ENCODE measurements around the gene CPSF6.
"Not testable (repeated sequence)": the region's sequence is repeated elsewhere in the genome, so short reads cannot be mapped to it uniquely, and the experiment has no call there.

The CPSF6 gene

DNA sequence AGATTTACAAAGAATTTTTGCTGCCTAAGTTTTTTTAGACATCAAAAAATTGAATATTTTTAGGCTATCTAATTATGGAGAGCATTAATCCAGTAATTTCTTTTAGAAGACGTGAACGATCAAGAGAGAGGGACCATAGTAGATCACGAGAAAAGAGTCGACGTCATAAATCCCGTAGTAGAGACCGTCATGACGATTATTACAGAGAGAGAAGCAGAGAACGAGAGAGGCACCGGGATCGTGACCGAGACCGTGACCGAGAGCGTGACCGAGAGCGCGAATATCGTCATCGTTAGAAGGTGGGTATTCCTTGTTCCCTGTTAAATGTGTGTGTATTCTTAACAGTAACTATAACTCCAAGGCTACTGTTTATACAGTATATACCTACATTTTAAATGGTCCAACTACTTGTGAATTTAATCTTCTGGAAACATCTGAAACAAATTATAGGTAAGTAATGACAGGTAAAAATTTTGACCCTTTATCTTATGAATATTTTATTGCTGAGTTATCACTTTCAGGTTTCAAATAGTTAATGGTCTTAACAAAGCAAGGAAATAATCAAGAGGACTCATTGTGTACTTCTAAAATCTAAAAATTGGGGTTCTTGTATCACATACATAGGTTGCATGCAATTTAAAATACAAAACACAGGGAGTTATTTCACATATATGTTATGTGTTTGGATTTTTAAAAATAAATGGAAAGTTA, 23.1 kb downstream of the CPSF6 start:
- DNase-seq = no peak

- DNase-seq = no peak
Measured at GRCh38 chr12:69265205-69265604, 25.8 kb downstream of the CPSF6 start.

GRCh38 chr12:69265633-69266032, 26.3 kb downstream of the CPSF6 start:
- DNase-seq = not testable (repeated sequence)

GRCh38 chr12:69266036-69266635, 26.8 kb downstream of the CPSF6 start:
- no peak for DNase-seq

DNA sequence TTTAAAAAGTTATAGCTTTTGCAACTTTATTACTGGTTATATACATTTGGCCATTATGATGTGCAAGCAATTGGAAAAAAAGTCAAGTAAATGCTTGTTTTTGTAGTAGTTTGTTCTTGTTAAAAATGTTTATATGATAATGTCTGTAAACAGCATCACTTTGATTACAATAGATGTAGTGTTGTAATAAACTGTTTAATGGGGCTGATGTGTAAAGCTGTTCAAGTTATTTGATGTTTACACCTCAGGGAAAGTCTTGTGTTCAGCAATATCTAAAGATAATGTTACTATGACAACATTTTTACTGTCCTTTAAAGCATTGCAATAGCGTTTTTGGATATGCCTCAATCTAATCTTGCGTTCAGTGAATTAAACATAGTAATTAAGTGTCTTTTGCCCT, 30.4 kb downstream of the CPSF6 start:
- DNase-seq = no peak

DNA sequence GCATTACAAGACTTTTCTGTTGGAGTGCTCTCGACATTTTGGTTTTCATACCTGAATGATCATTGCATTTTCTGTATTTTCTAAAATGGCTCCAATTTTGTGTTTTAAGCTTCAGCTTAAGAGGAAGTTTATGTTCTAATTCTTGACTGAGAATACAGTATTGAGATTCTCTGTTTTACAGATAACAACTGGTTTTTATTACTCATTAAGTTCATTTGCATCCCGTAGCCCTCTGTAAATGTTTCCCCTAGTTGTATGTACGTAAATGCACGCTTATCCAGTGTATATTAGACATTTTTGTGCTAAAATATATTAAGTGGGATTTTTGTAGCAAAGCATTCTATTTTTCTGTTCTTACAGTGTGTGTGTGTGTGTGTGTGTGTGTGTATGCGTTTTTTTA, 33.1 kb downstream of the CPSF6 start:
- no peak for DNase-seq

DNA sequence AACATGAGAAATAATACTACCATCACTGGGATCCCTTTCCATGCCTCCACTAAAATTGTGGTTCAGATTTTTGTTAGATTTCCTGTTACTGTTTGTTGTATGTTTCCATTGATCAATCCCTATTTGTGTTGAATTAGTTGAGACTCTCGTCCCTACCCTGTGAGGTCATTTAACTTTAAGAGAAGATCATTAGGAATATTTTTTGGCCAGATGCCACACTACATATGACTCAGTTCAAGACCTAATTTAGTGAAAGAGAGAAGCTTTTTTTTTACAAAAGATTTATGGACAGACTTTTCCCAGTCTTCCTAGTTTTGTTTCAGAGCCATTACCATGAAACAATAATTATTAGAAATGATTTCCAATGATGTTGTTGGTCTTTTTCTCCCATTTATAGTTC, 35.5 kb downstream of the CPSF6 start:
- DNase-seq = no peak

DNA sequence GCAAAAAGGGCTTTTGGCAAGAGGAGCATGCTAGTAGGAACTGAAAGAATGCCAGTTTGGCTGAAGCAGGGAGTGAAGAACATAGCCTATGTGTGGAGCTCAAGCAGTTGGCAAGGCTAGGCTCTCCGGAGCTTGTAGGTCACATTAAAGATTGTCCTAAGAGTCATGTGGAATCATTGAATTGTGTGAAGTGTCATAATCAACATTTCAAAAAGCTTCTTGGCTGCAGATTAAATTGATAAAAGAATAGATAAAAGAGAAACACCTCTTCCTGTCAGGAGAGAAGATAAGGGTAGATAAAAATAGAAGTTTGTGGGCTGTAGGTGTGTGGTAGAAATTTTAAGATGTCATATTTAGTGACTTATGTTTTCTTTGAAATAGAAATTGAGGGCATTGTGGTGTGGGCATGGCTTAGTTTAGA, 36.1 kb downstream of the CPSF6 start:
- no peak for DNase-seq

- no peak for DNase-seq
Measured at GRCh38 chr12:69278814-69279782, 39.7 kb downstream of the CPSF6 start.

DNA sequence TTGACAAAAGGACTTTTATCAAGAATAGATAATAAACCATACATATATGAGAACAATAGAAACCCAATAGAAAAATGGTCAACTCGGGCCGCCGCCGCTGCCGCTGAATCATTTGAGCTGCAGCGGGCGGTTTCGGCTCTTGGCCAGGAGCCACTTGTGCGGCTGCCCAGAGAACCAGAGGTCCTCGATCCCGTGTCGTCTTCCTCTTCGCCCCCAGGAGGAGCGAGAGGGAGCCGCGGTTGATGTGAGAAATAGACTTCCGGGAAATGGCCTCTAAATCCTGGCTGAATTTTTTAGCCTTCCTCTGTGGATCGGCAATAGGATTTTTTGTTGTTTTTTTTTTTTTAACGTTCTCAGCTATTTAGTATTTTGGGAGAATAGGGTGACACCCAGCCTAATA, 44.8 kb downstream of the CPSF6 start:
- peak; percentile 72 for DNase-seq

DNA sequence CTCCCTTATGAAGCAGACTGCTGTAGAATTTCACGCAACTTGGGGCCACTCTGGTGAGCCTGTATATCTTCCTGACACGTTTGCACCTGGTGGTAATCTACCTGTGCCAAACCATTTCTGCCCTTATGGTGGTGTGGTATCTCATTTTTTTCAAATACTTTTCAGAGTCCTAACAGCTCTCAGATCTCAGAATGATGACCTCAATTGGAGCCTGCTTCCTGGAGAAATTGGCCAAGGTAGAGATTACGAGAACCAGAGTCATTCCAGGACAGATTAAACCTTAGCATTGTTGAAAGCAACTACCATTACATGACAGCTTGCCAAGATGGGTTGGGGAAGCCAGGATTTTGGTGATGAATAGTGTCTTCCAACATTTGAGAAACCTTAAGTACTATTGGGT, 48.2 kb downstream of the CPSF6 start:
- no peak for DNase-seq

GRCh38 chr12:69290545-69291277, 51.3 kb downstream of the CPSF6 start:
- DNase-seq = peak; percentile 91

DNA sequence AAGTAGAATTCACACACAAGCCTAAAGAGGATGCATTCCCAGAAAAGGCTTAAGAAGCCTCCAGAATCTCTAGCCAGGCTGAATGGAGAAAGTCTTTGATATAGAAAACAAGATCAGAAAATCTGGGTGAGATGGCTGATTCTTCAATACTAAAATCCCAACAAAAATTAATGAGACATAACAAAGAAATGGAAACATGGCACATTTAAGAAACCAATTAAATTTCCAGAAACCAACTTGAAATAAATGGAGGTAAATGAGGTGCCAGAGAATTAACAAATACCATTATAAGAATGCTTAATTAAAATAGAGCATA, 51.9 kb downstream of the CPSF6 start:
- DNase-seq = no peak

GRCh38 chr12:69298133-69298532, 58.8 kb downstream of the CPSF6 start:
- no peak for DNase-seq

GRCh38 chr12:69298947-69299346, 59.6 kb downstream of the CPSF6 start:
- DNase-seq = no peak

DNA sequence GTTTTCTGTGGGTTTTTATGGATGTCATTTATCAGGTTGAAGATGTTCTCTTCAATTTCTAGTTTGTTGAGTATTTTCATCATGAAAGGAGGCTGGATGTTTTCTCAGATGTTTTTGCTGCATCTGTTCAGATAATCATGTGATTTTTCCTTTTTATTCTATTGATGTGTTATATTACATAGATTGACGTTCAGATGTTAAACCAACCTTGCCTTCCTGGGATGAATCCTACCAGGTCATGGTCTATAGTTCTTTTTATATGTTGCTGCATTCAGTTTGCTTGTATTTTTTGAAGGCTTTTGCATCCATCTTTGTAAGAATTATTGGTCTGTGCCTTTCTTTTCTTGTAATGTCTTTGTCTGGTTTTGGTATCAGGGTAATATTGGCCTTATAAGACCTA, 64.9 kb downstream of the CPSF6 start:
- DNase-seq = no peak

DNA sequence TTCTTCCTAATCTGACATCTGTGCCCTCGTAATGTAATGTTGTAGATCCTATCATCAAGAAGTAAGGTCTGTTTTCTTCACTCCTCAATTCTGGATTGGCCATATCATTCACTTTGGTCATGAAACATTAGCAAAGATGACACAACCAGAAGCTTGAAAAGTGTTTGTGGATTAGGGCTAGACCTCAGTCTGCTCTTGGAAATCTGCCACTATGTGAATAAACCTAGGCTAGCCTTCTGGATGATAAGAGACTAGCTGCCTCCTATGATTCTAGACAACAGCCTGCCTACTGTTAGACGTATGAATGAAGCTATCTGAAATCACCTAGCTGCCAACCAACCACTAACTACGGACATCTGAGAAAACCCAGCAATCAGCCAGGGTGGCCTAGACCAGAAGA, 70.1 kb downstream of the CPSF6 start:
- no peak for DNase-seq

- no peak for DNase-seq
Measured at GRCh38 chr12:69313209-69313608, 73.8 kb downstream of the CPSF6 start.

DNA sequence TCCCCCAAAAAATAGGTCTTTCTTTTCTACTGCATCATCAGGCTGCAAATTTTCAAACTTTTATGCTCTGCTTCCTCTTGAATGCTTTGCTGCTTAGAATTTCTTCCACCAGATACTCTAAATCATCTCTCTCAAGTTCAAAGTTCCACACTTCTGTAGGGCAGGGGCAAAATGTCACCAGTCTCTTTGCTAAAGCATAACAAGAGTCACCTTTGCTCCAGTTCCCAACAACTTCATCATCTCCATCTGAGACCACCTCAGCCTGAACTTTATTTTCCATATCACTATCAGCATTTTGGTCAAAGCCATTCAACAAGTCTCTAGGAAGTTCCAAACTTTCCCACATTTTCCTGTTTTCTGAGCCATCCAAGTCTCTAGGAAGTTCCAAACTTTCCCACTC, 77.4 kb downstream of the CPSF6 start:
- DNase-seq = not testable (repeated sequence)

- not testable (repeated sequence) for DNase-seq
Measured at GRCh38 chr12:69317233-69317632, 77.9 kb downstream of the CPSF6 start.

GRCh38 chr12:69318225-69318624, 78.9 kb downstream of the CPSF6 start:
- DNase-seq = no peak

- no peak for DNase-seq
Measured at GRCh38 chr12:69321351-69321750, 82.0 kb downstream of the CPSF6 start.
